ENCODE measurements around the gene SMAD1. TPM values are rescaled to one million over a fixed set of nuclear protein-coding genes. Genes with fewer than 3 reads are reported as not detected.

SMAD1 gene
- total RNA-seq, 2 donors from 2014 or later, result 35.3 to 45.5 TPM

DNA sequence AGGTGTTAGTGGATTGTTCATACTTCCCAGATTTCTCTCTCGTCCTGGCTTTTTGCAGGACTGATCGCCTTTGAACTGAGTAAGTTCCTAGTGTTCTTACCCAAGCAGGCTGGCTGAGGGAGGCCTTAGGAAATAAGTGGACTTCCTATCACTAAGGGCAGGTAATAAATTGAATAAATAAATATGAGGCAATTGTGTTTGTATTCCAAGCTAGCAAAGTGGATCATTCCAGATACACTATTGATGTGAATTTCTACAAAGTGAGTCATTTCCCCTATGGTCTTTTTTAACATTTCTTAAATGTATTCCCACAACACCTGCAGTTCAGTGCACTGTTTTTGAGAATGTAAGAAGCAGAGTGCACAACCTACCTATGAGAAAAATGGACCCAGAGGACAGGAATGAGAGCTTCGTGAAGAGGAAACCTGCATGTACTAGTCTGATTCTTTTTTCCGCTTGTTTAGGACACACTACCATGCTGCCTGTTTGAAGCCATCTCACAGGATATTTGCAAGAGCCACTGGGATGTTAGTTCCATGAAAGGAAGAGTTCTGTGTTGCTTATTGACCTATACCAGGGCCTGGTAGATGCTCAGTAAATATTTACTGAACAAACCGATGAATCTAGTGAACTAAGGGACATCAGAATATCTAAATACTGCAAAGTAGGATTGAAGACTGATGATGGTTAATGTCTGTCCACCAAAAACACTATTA, 29.0 kb upstream of the SMAD1 start:
- DNase-seq, result no peak
- ATAC-seq, result no peak
- Histone ChIP-seq H3K27me3 (no peaks in the 10 kb centered on the region), H3K4me3 (no peak overlapping the region), H3K9me3 (peaks cover 0 to 4% (median 0%) of the 10 kb centered on the region in 3 donors), H3K36me3 (replicated peaks in 1 of 2; ENCODE audit: insufficient read depth in 1 of 2, low read depth in 2 of 2) (no peaks in the 10 kb centered on the region), H3K27ac (no peak overlapping the region), H3K4me1 (no peaks in the 10 kb centered on the region)
- TF ChIP-seq, protein P1, sequence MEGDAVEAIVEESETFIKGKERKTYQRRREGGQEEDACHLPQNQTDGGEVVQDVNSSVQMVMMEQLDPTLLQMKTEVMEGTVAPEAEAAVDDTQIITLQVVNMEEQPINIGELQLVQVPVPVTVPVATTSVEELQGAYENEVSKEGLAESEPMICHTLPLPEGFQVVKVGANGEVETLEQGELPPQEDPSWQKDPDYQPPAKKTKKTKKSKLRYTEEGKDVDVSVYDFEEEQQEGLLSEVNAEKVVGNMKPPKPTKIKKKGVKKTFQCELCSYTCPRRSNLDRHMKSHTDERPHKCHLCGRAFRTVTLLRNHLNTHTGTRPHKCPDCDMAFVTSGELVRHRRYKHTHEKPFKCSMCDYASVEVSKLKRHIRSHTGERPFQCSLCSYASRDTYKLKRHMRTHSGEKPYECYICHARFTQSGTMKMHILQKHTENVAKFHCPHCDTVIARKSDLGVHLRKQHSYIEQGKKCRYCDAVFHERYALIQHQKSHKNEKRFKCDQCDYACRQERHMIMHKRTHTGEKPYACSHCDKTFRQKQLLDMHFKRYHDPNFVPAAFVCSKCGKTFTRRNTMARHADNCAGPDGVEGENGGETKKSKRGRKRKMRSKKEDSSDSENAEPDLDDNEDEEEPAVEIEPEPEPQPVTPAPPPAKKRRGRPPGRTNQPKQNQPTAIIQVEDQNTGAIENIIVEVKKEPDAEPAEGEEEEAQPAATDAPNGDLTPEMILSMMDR (IDR thresholded peaks at IDR 0.05), result no peak
- TF ChIP-seq POLR2A (IDR thresholded peaks at IDR 0.05), result no peak
- intact Hi-C loops (cut with DNase I), result no loop called here
- WGBS, 2 donors, result 63 to 65% methylated on average over 5 of the region's 5 CpGs

DNA sequence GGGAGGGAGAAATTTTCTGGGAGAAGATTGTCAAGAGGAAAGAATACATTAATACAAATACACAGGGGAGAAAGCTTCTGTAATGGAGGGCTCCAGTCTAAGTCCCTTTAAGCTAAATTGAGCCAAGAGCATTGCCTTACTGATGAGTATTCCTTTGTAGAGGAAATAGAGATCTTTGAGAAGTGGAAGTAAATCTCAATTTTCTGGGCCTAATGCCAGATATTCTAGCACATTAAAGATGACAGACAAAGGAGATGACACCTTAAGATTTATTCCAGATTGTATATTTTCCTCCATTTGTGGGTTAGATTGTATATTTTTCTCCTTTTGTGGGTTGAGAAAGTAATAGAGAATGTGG, 28.5 kb upstream of the SMAD1 start:
- no peak overlapping the region for H3K27ac ChIP-seq
- no peaks in the 10 kb centered on the region for H3K27me3 ChIP-seq
- TF ChIP-seq, protein P1 (IDR thresholded peaks at IDR 0.05), result no peak
- H3K4me1 ChIP-seq, result no peaks in the 10 kb centered on the region
- peaks cover 0 to 4% (median 0%) of the 10 kb centered on the region in 3 donors for H3K9me3 ChIP-seq
- DNase-seq (no peak), ATAC-seq (no peak)
- intact Hi-C loops (cut with DNase I), result no loop called here
- H3K36me3 ChIP-seq (replicated peaks in 1 of 2; ENCODE audit: insufficient read depth in 1 of 2, low read depth in 2 of 2), result no peaks in the 10 kb centered on the region
- H3K4me3 ChIP-seq, result no peak overlapping the region

DNA sequence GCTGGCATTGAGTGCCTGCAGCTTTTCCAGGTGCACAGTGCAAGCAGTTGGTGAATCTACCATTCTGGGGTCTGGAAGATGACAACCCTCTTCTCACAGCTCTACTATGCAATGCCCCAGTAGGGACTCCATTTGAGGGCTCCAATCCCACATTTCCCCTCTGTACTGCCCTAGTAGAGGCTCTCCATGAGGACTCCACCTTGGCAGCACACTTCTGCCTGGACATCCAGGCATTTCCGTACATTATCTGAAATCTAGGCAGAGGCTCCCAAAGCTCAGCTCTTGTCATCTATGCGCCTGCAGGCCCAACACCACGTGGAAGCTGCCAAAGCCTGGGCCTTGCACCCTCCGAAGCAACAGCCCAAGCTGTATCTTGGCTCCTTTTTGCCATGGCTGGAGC, 8.4 kb upstream of the SMAD1 start:
- ATAC-seq, result no peak
- H3K9me3 ChIP-seq, result peaks cover 0 to 7% (median 0%) of the 10 kb centered on the region in 3 donors
- WGBS, 2 donors, result 80 to 83% methylated on average over 4 of the region's 4 CpGs
- H3K36me3 ChIP-seq (replicated peaks in 1 of 2; ENCODE audit: insufficient read depth in 1 of 2, low read depth in 2 of 2), result no peaks in the 10 kb centered on the region
- H3K27me3 ChIP-seq, result no peaks in the 10 kb centered on the region
- intact Hi-C loops (cut with DNase I), result no loop called here
- no peak overlapping the region for H3K27ac ChIP-seq
- H3K4me3 ChIP-seq, result no peak overlapping the region
- TF ChIP-seq POLR2A (IDR thresholded peaks at IDR 0.05), result no peak
- TF ChIP-seq, protein P1 (IDR thresholded peaks at IDR 0.05), result no peak
- no peak for DNase-seq
- no peaks in the 10 kb centered on the region for H3K4me1 ChIP-seq

DNA sequence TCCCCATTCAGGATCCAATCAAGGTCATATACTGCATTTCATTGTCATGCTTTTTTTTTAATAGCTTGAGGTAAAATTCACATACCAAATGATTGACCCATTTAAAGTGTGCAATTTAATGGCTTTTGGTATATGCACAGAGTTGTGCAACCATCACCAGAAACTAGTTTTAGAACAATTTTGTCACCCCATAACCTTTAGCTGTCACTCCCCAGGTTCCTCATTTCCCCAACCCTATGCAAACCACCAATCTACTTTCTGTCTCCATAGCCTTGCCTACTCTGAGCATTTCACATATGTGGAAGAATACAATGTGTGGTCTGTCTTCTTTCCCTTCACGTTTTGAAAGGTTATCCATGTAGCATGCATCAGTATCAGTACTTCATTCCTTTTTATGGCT, 1.4 kb upstream of the SMAD1 start:
- no peak for ATAC-seq
- 38 to 52% methylated on average over 1 of the region's 1 CpG for WGBS, 2 donors
- H3K27me3 ChIP-seq, result no peaks in the 10 kb centered on the region
- no peaks in the 10 kb centered on the region for H3K9me3 ChIP-seq
- TF ChIP-seq, protein P1 (IDR thresholded peaks at IDR 0.05), result no peak
- no peak for TF ChIP-seq POLR2A (IDR thresholded peaks at IDR 0.05)
- H3K36me3 ChIP-seq (replicated peaks in 1 of 2; ENCODE audit: insufficient read depth in 1 of 2, low read depth in 2 of 2), result no peaks in the 10 kb centered on the region
- intact Hi-C loops (cut with DNase I), result no loop called here
- no peak overlapping the region for H3K4me3 ChIP-seq
- no peak overlapping the region for H3K27ac ChIP-seq
- no peak for DNase-seq
- peaks cover 32% of the 10 kb centered on the region for H3K4me1 ChIP-seq

DNA sequence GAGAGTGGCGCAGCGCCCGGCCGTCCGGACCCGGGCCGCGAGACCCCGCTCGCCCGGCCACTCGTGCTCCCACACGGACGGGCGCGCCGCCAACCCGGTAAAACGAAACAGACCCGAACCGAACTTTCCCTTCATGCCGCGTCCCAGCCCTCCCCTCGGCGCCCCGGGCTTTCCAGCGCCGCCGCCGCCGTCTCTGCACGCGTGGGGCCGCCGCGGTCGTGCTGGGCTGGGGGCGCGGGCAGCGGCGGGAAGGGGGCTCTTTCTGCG, 222 bp downstream of the SMAD1 start:
- Histone ChIP-seq H3K36me3 (replicated peaks in 1 of 2; ENCODE audit: insufficient read depth in 1 of 2, low read depth in 2 of 2) (no peaks in the 10 kb centered on the region), H3K4me3 (peak overlapping the region; percentile 46 to 59), H3K27me3 (no peaks in the 10 kb centered on the region), H3K27ac (peak overlapping the region; percentile 92 to 99 (median 98)), H3K9me3 (no peaks in the 10 kb centered on the region), H3K4me1 (peaks cover 40% of the 10 kb centered on the region)
- 0% methylated on average over 40 of the region's 42 CpGs; no CpG with 5 or more reads in 1 of the 2 donors for WGBS, 2 donors
- DNase-seq, result no peak
- intact Hi-C loops (cut with DNase I), result no loop called here
- TF ChIP-seq POLR2A (IDR thresholded peaks at IDR 0.05), result peak in 1 of 3 donors; percentile 6
- TF ChIP-seq, protein P1 (IDR thresholded peaks at IDR 0.05), result no peak
- ATAC-seq, result no peak
